Activated CD8-positive, alpha-beta memory T cell treated with anti-CD3 and anti-CD28 coated beads, Interleukin-2, amount 50 U/mL, for 4 hours (primary cell): Measurements from ENCODE around the gene KIAA0825.
"Not testable (repeated sequence)": the region's sequence is repeated elsewhere in the genome, so short reads cannot be mapped to it uniquely, and the experiment has no call there.

Experiments
- DNase-seq: peaks from one replicate; pipeline ENCODE4 v3.0.0-alpha.2; 2020

Gene KIAA0825

DNA sequence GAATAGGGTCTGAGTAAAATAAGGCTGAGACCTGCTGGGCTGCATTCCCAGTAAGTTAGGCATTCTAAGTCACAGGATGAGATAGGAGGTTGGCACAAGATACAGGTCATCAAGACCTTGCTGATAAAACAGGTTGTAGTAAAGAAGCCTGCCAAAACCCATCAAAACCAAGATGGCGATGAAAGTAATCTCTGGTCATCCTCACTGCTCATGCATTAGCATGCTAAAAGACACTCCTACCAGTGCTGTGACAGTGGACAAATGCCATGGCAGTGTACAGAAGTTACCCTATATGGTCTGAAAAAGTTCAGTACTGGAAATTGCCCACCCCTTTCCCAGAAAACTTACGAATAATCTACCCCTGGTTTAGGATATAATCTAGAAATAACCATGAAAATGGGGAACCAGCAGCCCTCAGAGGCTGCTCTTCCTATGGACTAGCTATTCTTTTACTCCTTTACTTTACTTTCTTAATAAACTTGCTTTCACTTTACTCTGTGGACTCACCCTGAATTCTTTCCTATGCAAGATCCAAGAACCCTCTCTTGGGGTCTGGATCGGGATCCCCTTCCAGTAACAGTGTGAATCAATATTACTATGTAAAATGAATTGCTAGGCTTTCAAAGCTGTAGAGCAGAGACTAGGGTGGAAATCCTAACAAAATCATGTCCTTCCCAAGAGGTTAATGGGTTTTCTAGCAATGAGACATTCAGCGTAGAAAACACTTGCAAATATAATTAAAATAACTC is 257.8 kb downstream of the KIAA0825 start:
- DNase-seq, result no peak

DNA sequence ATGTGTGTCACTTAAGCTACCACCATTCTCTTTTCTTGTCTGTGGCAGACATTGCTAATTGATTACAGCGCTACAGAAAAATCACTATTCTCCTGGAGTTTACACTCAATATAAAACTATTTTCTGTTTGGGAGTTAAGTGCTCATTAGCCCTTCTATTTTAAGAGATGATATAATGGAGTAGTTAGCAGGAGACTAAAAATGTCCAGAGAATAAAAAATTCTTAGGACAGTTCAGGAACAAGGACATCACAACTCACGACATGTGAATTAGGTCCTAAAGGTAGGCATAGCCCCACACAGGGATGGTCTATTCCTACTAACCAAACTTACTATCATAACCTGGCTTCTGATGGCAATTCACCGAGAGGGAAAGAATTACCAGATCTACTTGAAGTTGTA is 258.5 kb downstream of the KIAA0825 start:
- DNase-seq, result no peak

DNA sequence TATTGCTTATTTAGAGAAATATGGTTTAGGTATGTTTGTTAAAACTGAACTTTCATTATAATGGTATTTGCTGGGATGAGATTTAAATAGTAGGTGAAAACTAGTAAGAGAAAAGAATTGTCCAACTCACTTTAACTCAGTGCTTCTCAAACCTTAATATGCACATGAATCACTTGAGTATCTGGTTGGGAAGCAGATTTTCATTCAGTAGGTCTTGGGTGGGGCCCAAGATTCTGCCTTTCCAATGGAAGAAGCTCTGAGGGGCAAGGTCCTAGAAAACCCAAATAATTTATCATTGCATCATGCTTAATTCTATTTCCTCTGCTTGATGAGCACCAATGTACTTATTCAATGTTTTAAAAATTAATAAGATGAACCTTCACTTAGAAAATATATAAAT is 262.6 kb downstream of the KIAA0825 start:
- DNase-seq, result no peak

DNA sequence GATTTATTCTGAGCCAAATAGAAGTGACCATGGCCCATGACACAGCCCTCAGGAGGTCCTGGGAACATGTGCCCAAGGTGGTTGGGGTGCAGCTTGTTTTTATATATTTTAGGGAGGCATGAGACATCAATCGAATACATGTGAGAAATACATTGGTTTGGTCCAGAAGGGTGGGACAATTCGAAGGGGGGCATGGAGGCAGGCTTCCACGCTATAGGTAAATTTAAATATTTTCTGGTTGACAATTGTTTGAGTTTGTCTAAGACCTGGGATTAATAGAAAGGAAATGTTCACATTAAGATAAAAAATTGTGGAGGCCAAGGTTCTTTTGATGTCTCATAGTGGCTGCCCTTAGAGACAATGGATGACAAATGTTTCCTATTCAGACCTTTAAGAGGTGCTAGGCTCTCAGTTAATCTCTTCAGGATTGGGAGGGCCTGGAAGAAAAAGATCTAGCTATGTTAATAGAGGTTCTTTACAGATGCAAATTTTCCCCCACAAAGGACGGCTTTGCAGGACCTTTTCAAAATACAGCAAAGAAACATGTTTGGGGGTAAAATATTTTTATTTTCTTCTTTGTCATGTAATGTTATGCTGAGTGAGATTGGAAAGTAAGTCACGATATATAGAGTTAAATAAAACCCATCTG is 263.4 kb downstream of the KIAA0825 start:
- not testable (repeated sequence) for DNase-seq

DNA sequence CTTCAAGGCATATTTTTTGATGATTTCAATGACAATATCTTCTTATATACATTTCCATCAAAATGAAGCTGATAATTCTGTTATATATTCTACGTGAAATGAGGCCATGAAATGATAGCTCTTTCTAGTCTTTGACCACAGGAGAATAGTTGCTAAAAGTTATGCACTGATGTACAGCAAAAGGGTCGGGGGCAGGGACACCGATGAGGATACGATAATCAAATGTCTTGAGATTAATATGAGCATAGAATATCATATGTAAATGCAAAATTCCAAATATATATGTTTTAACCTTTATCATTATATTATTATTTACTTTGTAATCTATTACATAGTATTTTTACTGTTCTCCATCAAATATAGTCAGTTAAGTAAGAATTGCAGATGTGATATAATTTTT is 264.8 kb downstream of the KIAA0825 start:
- no peak for DNase-seq

DNA sequence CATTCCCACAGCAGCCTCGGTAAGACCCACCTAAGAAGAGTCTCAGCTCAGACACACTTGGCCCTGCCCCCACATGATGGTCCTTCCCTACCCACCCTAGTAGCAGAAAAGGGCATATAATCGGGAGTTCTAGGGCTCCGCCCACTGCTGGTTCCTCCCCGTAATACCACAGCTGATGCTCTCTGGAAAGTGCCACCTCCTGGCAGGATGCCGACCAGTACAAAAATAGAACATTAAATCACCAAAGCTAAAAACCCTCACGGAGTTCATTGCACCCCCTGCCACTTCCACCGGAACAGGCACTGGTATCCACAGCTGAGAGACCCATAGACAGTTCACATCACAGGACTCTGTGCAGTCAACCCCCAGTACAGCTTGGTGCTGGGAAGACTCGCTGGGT is 271.3 kb downstream of the KIAA0825 start:
- no peak for DNase-seq

DNA sequence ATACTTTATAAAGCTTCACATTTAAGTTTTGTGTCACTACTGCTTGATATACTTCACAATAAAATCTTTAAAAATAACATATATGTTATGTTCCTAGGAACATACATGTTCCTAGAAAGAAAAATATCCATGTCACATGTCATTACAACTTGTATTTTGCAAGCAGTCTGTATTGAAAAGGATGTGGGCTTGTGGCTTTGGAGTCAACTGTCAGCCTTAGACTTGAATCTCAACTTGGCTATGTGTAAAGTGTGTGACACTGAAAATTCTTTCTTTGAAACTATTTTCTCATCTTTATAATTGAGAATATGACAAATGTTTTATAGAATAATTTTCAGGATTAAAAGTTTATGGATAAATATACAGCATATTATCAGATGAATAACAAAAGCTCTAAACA is 273.1 kb downstream of the KIAA0825 start:
- no peak for DNase-seq

DNA sequence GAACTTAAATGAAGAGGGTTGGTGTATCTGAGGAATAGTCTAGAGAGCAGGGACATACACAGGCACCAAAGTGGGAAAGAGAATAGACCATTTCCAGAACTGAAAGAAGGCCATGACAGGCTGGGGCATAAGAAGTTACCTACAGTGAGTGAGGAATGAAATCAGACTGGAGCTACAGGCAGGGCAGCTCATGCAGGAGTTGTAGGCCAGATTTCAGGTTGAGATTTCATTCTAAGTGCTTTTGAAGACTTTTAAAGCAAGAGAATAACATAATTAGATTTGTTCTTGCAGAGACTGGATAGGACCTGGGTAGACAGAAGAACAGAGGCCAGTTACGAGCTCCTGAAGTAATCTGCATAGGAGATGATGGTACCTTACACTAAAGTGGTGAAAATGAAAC is 280.8 kb downstream of the KIAA0825 start:
- DNase-seq, result no peak

DNA sequence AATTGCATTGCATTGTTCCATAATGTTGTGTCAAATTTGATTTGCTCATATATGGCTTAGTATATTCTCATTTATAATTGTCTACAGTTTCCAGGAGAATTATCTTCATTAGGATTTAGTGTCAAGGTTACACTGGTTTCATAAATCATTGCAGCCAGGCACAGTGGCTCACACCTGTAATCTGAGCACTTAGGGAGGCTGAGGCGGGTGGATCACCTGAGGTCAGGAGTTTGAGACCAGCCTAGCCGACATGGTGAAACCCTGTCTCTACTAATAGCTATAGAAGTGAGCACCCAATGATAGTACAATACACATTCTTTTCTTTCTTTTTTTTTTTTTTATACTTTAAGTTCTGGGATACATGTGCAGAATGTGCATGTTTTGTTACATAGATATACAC is 282.5 kb downstream of the KIAA0825 start:
- no peak for DNase-seq

DNA sequence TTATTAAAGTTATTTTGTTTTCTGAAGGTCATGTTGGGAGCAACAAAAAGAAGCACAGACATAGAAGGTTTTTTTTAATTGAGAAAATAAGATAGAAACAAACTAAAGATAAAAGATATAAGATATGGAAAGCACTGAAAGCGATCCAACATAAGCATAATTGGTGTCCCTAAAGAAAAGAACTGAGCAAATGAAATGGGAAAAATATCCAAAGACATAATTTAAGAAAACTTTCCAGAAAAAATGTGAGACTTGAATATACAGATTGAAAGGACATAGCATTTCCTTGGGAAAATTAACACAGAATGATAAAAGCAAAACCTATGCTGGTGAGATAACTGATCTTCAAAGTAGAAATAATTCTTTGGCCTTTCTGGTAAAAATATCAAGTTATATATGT is 289.3 kb downstream of the KIAA0825 start:
- no peak for DNase-seq

DNA sequence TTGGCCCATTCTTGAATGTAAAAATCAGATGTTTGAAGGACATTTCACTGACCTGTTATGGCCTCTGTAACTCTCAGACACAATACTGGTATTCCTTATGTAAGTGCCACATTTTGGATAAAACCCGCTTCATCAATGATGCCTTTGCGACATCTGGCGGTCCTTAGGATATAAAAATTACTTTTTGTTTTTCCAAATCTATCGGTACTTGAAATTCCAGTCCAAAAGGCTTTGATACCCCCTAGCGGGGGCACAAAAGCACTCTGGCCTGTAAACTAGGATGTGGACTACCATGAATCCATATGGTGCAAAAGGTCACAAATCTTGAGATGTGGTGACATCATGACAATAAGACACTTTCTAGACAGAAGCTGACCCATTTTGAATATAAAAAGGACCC is 291.8 kb downstream of the KIAA0825 start:
- no peak for DNase-seq

DNA sequence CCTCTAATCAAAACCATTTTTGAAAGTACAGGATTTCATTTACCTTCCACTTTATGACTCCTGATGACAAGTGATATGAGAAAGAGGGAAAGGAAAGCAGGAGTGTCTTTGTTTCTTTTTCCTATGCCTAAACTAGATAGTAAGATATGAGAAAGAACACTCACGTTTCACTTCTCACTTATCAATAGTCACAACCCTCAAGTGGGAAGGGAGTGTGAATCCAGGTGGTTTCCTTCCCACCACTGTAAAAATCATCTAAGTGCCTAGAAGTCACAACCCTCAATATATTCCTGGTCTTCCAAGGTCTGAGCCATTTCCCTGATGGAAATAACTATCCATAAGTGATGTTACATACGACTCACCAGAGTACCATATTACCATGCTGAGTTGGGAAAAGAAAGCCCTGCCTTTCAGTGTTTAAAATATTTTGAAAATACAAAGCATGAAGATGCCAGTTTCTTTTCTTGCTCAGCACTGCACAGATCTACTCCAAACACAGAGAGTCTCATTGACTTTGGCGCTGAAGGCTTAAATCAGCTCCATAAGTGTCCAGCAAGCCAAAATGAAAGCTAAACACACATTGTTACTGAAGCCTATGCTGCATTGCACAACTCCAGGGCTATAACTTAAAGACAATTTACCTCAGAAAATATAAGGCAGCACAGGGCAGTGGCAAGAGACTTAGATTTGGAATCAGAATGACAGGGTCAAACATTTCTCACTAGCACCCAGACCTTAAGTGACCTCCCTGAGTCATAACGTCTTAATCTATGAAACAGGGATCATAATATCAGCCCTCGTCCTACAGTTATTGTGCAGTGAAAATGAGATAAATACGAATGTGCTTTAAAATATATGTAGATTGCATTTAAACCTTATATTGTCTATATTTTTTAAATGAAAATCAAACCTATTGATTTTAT is 301.2 kb downstream of the KIAA0825 start:
- DNase-seq, result no peak

DNA sequence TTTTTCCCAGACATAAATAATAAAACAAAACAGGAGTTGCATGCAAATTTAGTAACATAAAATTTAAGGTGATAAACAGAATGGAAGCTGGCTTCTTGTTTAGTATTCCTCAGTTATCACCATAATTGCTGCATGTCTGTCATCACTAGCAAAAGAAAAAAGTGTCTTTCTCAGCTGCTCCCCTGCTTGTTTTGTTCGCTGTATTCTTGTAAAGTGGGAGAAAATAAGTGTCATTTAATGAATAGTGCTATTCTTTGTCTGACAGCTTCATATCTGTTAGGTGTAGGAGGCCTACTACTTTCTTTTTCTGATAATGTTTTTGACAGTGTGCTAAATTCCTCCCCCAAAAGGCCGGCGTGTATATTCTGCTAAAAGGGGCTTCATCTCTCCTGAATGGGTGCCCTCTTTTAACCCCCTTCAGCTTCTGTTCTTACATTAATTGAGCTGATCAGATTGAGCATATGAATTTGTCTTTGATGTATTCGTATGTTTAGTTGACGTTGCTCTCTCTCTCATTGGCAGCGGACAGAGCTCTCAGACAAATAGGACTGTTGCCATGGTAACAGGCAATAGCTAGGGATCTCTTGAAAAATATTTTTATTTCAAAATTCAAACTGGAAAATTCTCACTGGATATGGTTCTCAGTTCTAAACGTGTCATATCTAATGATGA is 303.8 kb downstream of the KIAA0825 start:
- DNase-seq, result no peak

DNA sequence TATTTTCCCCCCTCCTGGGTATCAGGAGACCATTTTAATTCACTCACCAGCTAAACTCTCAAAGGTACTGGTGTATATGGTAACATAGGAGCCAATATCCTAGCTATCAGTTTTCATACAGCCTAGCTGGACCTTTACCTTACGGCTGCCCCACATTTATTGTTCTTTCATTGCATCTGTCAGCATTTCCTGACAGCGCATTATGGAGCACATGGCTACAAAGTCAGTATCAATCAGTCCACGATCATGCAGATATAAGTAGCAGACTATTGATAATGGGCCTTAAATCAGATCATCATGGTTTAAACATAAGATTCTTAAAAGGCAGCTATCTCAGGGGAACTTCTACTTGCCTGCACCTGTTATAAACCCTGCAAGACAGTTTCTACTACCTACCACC is 304.7 kb downstream of the KIAA0825 start:
- DNase-seq, result no peak

DNA sequence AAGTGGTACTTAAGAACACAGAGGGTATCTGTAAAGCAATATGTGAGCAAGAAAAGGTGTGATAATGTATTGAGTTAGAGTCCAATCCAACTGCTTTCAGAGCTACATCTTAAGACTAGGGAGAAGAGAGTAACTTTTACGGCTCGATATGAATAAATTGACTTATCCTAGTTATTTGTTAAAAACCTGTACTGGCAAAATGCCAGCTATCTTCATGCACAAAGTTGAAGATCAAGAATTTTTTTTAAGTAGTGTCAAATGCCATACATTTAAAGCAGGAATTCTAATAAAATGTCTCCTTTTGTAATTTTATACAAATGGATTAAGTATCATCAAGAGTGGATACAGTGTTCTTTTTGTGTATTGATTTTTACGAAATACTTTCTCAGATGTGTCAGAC is 305.2 kb downstream of the KIAA0825 start:
- DNase-seq, result no peak

DNA sequence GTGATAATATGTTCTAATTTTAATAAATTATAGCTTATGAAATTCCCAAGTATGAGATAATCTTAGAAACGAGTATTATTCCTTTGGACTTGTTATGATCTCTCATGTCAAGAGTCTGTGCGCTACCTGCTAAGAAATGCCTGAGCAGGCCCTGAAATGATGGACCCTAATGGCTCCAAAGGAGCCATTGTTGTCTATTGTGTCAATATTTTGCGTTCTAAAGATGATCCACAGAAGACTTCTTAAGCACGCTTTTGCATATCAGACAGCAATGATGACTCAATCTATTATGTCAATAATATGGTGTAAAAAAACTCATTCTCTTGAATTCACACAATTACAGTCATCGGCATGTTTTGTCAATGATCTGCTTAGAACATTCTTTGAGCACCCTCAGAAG is 306.1 kb downstream of the KIAA0825 start:
- no peak for DNase-seq

DNA sequence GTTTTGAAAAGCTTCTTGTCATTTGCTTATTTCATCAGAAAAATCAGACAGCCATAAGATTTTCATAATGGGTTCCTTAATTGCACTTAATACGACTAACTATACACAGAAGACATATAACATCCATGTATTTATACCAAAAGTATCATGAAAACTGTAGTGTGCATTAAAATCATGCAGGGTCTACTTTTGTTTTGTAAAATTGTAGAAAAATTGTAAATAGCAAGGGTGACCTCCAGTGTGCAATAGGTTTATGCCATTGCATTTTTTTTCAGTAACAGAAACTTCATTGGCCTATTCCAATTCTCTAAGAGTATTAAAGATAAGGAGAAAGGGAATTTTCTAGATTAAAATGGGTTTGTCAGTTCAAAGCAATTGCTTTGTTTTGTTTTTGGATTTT is 307.6 kb downstream of the KIAA0825 start:
- no peak for DNase-seq

DNA sequence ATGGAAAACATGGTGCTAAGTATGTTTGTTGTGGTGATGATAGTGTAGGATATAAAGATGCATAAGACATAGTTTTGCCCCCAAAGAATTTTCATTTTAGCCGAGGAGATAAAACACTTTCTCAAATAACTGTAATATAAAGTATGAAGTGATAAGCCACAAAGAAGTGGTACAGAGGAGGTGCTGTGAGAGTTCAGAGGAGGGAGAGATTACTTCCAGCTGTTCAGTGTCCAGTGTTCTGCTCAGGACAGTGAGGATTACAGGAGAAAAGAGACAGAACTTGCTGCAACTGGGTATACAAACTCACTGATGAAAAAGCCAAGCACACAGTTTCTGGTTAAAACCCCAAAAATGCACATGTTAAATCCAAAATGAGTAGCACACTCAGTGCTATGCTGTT is 309.3 kb downstream of the KIAA0825 start:
- DNase-seq, result no peak

DNA sequence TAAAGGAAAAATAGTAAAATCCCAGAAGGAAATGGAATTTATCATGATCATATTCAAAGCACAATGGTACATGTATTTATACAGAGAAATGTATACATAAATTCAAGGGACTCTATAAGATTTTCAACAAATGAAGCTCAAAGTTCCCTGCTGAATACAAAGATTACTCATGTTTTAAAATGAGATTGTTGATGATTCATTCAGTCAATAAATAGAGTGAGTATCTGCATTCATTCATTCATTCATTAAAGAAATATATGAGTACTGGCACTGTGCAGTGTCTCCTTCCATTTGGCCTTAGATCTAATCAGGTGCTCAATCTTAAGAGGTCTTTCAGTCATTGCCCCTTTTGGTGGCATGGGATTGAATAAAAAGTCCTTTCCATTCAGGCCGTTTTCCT is 310.0 kb downstream of the KIAA0825 start:
- no peak for DNase-seq

DNA sequence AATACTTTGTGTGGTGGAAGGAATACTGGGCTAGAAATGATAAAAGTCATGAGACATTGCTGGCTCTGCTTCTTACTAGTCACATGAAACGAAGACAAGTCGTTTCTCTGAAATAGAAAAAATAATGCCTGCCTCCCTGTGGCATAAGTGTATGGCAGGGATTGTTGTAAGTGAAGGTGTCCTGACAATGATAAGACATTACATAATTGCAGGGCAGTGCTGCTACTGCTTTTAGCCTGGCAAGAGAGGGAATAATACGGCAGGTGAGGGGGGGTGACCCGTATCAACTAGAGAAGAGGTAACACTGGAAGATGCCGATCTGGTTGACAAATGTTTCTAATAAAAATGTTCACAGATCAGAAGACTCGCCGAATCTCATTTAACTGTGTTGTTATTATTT is 314.3 kb downstream of the KIAA0825 start:
- no peak for DNase-seq

DNA sequence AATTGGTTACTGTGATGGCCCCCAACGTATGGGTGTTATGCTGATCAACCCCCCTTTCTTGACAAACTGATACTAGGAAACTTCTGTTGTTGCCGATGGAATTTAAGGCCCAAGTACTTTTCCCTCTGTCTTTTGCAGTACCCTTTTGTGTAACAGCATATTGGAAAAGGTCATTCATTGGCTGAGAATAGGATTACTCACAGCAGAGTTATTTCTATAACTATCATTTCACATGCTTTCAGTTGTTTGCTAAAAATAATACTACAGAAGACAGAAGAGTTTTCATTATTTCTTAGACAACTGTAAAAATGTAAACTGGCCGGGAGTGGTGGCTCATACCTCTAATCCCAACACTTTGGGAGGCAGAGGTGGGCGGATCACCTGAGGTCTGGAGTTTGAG is 329.5 kb downstream of the KIAA0825 start:
- DNase-seq, result no peak

DNA sequence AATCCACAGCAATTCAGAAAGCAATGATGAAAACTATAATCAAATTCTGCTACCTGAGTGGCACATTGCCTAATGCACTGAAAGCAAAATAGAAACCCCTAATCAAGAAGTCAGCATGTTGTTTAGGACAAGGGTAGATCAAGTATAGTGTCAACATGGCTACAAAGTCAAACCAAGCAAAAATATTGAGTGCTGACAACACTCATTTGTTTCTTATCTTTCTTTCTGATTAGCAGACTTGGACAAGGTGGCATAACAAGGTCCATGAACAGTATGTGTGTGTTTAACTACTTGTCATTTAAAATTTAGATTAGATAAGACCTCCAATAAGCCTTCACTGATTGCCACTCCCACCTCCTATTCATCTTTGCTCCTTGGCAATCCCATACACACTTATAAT is 332.4 kb downstream of the KIAA0825 start:
- DNase-seq, result no peak

DNA sequence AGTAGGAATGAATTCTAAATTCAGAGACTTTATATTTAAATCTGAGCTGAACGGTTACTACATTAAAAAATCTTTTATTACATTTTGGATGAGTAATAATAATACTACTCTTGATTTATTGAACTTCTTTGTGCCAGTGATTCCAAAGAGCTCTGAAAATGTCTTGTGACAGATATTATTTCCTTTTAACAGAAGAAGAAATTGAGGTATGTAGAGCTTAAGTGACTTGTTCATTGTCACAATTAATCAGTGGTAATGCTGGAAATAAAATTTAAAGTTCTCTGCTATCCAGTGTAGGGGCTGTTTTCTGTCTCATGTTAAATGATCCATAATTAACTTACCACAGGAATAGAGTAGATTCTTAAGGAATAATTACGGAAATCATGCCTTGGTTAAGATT is 335.3 kb downstream of the KIAA0825 start:
- DNase-seq, result no peak
